GM12878 (cell line): ENCODE data around the gene SCGB1C2. TPM values are rescaled to one million over a fixed set of nuclear protein-coding genes. Genes with fewer than 3 reads are reported as not detected.

ENCODE experiments used
- ATAC-seq: fragments of 200-7000 bp; cut with Tn5 transposase; 3 replicates; pipeline ENCODE4 v1.9.1; 2020; ENCODE audit warnings: mild to moderate bottlenecking, moderate library complexity
- BruUV-seq: library from RNA; stranded (reverse); fragments of 400-500 nt; replicated peaks from 2 replicates; lab custom pipeline; 2021; lab: Mats Ljungman, UMichigan
- CTCF ChIA-PET: fragments of 300-600 bp; sonication (Branson Sonifier 250); formaldehyde crosslinking; extraction: SDS; loops from one replicate; lab custom pipeline; 2021; ENCODE audit warnings: inconsistent platforms; lab: Yijun Ruan, JAX
- POLR2A ChIA-PET: fragments of 350-600 bp; formaldehyde crosslinking; extraction: SDS; loops from one replicate; lab custom pipeline; 2021; ENCODE audit warnings: inconsistent platforms; lab: Charles Lee
- RAD21 ChIA-PET: fragments of 300-600 bp; sonication (Branson Sonifier 250); formaldehyde crosslinking; loops from one replicate; lab custom pipeline; 2023; ENCODE audit warnings: antibody characterized with exemption; ENCODE audit not compliant: unreplicated experiment; lab: Charles Lee
- SMC1A ChIA-PET: fragments of 300-600 bp; sonication (Branson Sonifier 250); formaldehyde crosslinking; loops from one replicate; lab custom pipeline; 2023; ENCODE audit not compliant: unreplicated experiment, uncharacterized antibody; lab: Charles Lee
- DNase-seq: peaks from one replicate; pipeline ENCODE4 v3.0.0-alpha.2; 2011; ENCODE audit warnings: low read depth, low spot score
- FAIRE-seq: peaks from 3 replicates; lab custom pipeline; 2011; peaks lifted over from hg19 to GRCh38; lab: Jason Lieb, UNC
- H2AFZ ChIP-seq: 2 replicates; pipeline ENCODE4 v1.6.0; 2011; ENCODE audit warnings: low read depth, low read length, control low read depth; ENCODE audit not compliant: control insufficient read depth
- H3K27ac ChIP-seq: 2 replicates; pipeline ENCODE4 v1.5.1; 2011; ENCODE audit warnings: control low read depth; ENCODE audit not compliant: control insufficient read depth, insufficient read depth
- H3K27me3 ChIP-seq, 2 experiments: replicated peaks in 1 of 2; 2 replicates each; pipeline versions ENCODE4 v1.6.0 to v1.6.1; 2011; ENCODE audit warnings: low read length in 1 of 2; ENCODE audit not compliant: control insufficient read depth in 2 of 2, insufficient read depth in 2 of 2
- H3K36me3 ChIP-seq, 2 experiments: 2 replicates each; pipeline ENCODE4 v1.5.1; 2011; ENCODE audit warnings: low read length in 1 of 2; ENCODE audit not compliant: control insufficient read depth in 2 of 2, insufficient read depth in 2 of 2
- H3K4me1 ChIP-seq: 2 replicates; pipeline ENCODE4 v1.6.1; 2011; ENCODE audit warnings: mild to moderate bottlenecking, low read length, moderate library complexity, mixed read lengths; ENCODE audit not compliant: control insufficient read depth, insufficient read depth
- H3K4me2 ChIP-seq: 2 replicates; pipeline ENCODE4 v1.6.0; 2011; ENCODE audit warnings: control low read depth; ENCODE audit not compliant: control insufficient read depth, insufficient read depth
- H3K4me3 ChIP-seq: fragments of 200-600 bp; sonication (generic); 2 replicates; pipeline ENCODE4 v1.5.1; 2016
- H3K79me2 ChIP-seq: 2 replicates; pipeline ENCODE4 v1.6.0; 2011; ENCODE audit warnings: low read length; ENCODE audit not compliant: control insufficient read depth, insufficient read depth
- H3K9ac ChIP-seq: 2 replicates; pipeline ENCODE4 v1.8.0; 2011; ENCODE audit warnings: low read length, control low read depth, mixed read lengths; ENCODE audit not compliant: control insufficient read depth, insufficient read depth
- H3K9me3 ChIP-seq: replicated peaks from 3 replicates; pipeline ENCODE4 v1.5.1; 2011; ENCODE audit warnings: mild to moderate bottlenecking, low read length; ENCODE audit not compliant: control insufficient read depth, insufficient read depth
- H4K20me1 ChIP-seq: 2 replicates; pipeline ENCODE4 v1.6.0; 2011; ENCODE audit not compliant: control insufficient read depth, insufficient read depth
- ETV6 ChIP-seq, 2 experiments: fragments of 450-650 bp in 1 of 2; IDR thresholded peaks in 1 of 2; conservative IDR thresholded peaks in 1 of 2; 2 replicates each; pipeline ENCODE4 v1.6.1; 2014; ENCODE audit warnings: antibody characterized with exemption in 1 of 2, borderline replicate concordance in 1 of 2, low read depth in 1 of 2, mild to moderate bottlenecking in 1 of 2, moderate library complexity in 1 of 2
- POLR2A ChIP-seq: IDR thresholded peaks from 2 replicates; pipeline ENCODE4 v1.6.1; 2011; ENCODE audit warnings: low read depth, mild to moderate bottlenecking, low read length
- SMAD1 ChIP-seq: fragments of 450-650 bp; IDR thresholded peaks from 2 replicates; pipeline ENCODE4 v1.6.1; 2018; ENCODE audit warnings: mild to moderate bottlenecking, low read depth; ENCODE audit not compliant: partially characterized antibody
- WGBS: methylation state at CpG from one replicate; pipeline ENCODE4 v1.1.6; 2016; ENCODE audit warnings: low lambda C conversion rate; ENCODE audit not compliant: insufficient replicate concordance, insufficient coverage; ENCODE audit errors: missing lambda C conversion rate; 5-methylcytosine and 5-hydroxymethylcytosine counted together
- in situ Hi-C: fragments of 300-500 bp; cut with MboI; formaldehyde crosslinking; loops from 9 replicates; pipeline ENCODE4 v1.14.3; 2018; ENCODE audit warnings: mixed read lengths
- intact Hi-C: fragments of 100-400 bp; cut with micrococcal nuclease; formaldehyde crosslinking; loops from one replicate; pipeline ENCODE4 v1.14.2; 2022; ENCODE audit not compliant: unreplicated experiment
- polyA plus RNA-seq, 11 experiments: library from polyadenylated mRNA; depleted of rRNA in 4 of 11; unstranded in 6 of 11; stranded (reverse) in 5 of 11; fragments of >200 nt; fragmentation: Nextera tagmentation in 4 of 11; fragmentation: Illumina TruSeq in 1 of 11; extraction: Ambion mirVana in 4 of 11; extraction: Trizol in 1 of 11; gene quantifications; 1 replicate in 1 of 11; 2 replicates in 10 of 11; pipeline versions ENCODE4 v1.2.1 to v1.2.3, GENCODE V29; 2011 to 2016; ENCODE audit warnings: inconsistent platforms in 2 of 11, missing spikeins in 2 of 11, low read depth in 1 of 11
- total RNA-seq, 4 experiments: library from RNA; depleted of rRNA in 3 of 4; stranded (reverse); fragments of >200 nt in 3 of 4; fragmentation: Illumina TruSeq in 1 of 4; extraction: Trizol in 1 of 4; gene quantifications; 2 replicates each; pipeline versions ENCODE4 v1.2.1 to v1.2.3, GENCODE V29; 2013 to 2021
- TF ChIP-seq, protein P1 (sequence below): IDR thresholded peaks from 2 replicates; pipeline ENCODE4 v1.6.1; 2011; ENCODE audit warnings: low read depth, mild to moderate bottlenecking, low read length, moderate library complexity, borderline replicate concordance; ENCODE audit errors: extremely low read depth
- TF ChIP-seq, protein P2 (sequence below): fragments of 450-650 bp; IDR thresholded peaks from 2 replicates; pipeline ENCODE4 v1.6.1; 2016; ENCODE audit warnings: mild to moderate bottlenecking

Gene SCGB1C2
- total and polyA plus RNA-seq, 10 of the 15 experiments (the other 5 are each of a cell fraction or from before 2014, with no cell fraction given) = not detected

DNA sequence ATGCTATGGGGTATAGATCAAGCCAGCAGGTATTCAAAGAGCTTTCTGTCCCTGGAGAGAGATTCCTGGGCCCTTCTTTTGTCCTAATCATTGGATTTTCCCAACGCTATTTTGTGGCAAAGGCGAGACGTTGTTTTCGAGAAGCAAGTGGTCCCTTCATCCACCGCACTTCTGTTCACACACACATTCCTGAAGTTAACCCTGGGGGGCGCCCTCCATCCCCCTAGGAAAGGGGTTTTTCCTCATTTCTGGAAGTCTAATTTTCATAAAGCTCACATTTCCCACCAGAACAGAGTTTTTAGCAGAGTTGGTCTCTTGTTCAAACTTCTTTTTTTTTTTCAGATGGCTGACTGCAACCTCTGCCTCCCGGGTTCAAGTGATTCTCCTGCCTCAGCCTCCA lies 11.9 kb downstream of the SCGB1C2 start:
- DNase-seq = no peak
- Histone ChIP-seq H3K4me2 (no peak overlapping the region), H3K79me2 (no peaks in the 10 kb centered on the region), H3K9me3 (no peaks in the 10 kb centered on the region), H4K20me1 (no peaks in the 10 kb centered on the region), H3K9ac (no peak overlapping the region), H2AFZ (no peak overlapping the region), H3K36me3 (no peaks in the 10 kb centered on the region), H3K27ac (no peak overlapping the region), H3K4me3 (no peak overlapping the region), H3K27me3 (no peaks in the 10 kb centered on the region), H3K4me1 (no peaks in the 10 kb centered on the region)
- CTCF ChIA-PET = interaction anchor here (0.7 to 1.4 kb wide), 3 partner anchors 159 to 833 kb away, joined by 3 read pairs; no protein-coding TSS in a partner anchor
- TF ChIP-seq, protein P1, sequence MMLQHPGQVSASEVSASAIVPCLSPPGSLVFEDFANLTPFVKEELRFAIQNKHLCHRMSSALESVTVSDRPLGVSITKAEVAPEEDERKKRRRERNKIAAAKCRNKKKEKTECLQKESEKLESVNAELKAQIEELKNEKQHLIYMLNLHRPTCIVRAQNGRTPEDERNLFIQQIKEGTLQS = no peak
- in situ Hi-C loops (no loop called here), intact Hi-C loops (no loop called here)
- WGBS = 52% methylated on average over 7 of the region's 7 CpGs
- no peak for ATAC-seq
- no TSS peak for BruUV-seq
- RAD21 ChIA-PET = no interaction called here
- FAIRE-seq = no peak
- POLR2A ChIA-PET = no interaction called here
- SMC1A ChIA-PET = interaction anchor here (0.6 to 1.0 kb wide), 2 partner anchors 551 to 905 kb away, joined by 3 read pairs; no protein-coding TSS in a partner anchor

DNA sequence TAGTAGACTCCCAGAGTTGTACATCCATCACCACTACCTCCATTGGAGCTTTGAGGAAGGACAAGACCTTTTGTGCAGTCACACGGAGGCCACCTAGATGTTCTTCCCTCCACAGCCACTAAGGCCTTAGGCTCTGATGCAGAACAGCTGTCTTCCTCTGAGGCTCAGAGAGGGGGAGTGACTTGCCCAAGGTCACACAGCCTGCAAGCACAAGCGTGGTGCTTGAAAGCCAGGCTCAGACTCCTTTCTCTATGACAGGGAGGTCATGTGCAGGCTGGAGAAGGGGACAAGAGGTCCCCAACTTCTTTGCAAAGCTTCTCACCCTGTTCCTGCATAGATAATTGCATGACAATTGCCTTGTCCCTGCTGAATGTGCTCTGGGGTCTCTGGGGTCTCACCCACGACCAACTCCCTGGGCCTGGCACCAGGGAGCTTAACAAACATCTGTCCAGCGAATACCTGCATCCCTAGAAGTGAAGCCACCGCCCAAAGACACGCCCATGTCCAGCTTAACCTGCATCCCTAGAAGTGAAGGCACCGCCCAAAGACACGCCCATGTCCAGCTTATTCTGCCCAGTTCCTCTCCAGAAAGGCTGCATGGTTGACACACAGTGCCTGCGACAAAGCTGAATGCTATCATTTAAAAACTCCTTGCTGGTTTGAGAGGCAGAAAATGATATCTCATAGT lies 12.7 kb downstream of the SCGB1C2 start:
- 19% methylated on average over 9 of the region's 9 CpGs for WGBS
- CTCF ChIA-PET = interaction anchor here (0.7 to 1.4 kb wide), 2 partner anchors 158 to 832 kb away, joined by 3 read pairs; no protein-coding TSS in a partner anchor
- H3K36me3 ChIP-seq = no peaks in the 10 kb centered on the region

More for the DNA sequence above, 12.7 kb downstream of the SCGB1C2 start:
- DNase-seq (no peak), ATAC-seq (no peak), FAIRE-seq (no peak)
- Histone ChIP-seq H4K20me1 (no peaks in the 10 kb centered on the region), H3K9me3 (no peaks in the 10 kb centered on the region), H3K4me3 (no peak overlapping the region), H3K27me3 (no peaks in the 10 kb centered on the region), H3K9ac (no peak overlapping the region), H3K27ac (no peak overlapping the region), H2AFZ (no peak overlapping the region), H3K4me2 (no peak overlapping the region), H3K79me2 (no peaks in the 10 kb centered on the region), H3K4me1 (no peaks in the 10 kb centered on the region)
- TF ChIP-seq ETV6 (conservative IDR thresholded peaks at IDR 0.05 in 1 of 2, IDR thresholded peaks at IDR 0.05 in 1 of 2; ENCODE audit: borderline replicate concordance in 1 of 2, low read depth in 1 of 2) = no peak
- no peak for TF ChIP-seq POLR2A
- TF ChIP-seq SMAD1 = no peak
- TF ChIP-seq, protein P2, sequence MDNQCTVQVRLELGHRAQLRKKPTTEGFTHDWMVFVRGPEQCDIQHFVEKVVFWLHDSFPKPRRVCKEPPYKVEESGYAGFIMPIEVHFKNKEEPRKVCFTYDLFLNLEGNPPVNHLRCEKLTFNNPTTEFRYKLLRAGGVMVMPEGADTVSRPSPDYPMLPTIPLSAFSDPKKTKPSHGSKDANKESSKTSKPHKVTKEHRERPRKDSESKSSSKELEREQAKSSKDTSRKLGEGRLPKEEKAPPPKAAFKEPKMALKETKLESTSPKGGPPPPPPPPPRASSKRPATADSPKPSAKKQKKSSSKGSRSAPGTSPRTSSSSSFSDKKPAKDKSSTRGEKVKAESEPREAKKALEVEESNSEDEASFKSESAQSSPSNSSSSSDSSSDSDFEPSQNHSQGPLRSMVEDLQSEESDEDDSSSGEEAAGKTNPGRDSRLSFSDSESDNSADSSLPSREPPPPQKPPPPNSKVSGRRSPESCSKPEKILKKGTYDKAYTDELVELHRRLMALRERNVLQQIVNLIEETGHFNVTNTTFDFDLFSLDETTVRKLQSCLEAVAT = no peak
- intact Hi-C loops (no loop called here), in situ Hi-C loops (no loop called here)
- SMC1A ChIA-PET = interaction anchor here (1.0 kb wide), 1 partner anchor 550 kb away, joined by 3 read pairs; no protein-coding TSS in a partner anchor
- RAD21 ChIA-PET = no interaction called here
- no TSS peak for BruUV-seq
- POLR2A ChIA-PET = no interaction called here
